GM18909 (cell line): ENCODE measurements around the gene PLCB1.
A peak's percentile ranks its signal among the peaks of the same experiment; 100 is the strongest.

Source experiments
- ATAC-seq: cut with Tn5 transposase; IDR thresholded peaks from one replicate; pipeline ENCODE4 v1.9.1; 2021; ENCODE audit warnings: mild to moderate bottlenecking; ENCODE audit not compliant: unreplicated experiment, poor library complexity

The PLCB1 gene

GRCh38 chr20:8203366-8203765 lies 71.3 kb downstream of the PLCB1 start:
- no peak for ATAC-seq

GRCh38 chr20:8205996-8206395 lies 73.9 kb downstream of the PLCB1 start:
- no peak for ATAC-seq

- ATAC-seq = no peak
These were observed 76.2 kb downstream of the PLCB1 start for GRCh38 chr20:8208226-8208625.

- ATAC-seq = peak; percentile 54
These were observed 77.0 kb downstream of the PLCB1 start for GRCh38 chr20:8209061-8209460.

GRCh38 chr20:8210749-8211148 lies 78.7 kb downstream of the PLCB1 start:
- no peak for ATAC-seq

- ATAC-seq = peak; percentile 25
These were observed 80.2 kb downstream of the PLCB1 start for GRCh38 chr20:8212286-8212685.

GRCh38 chr20:8213270-8213669 lies 81.2 kb downstream of the PLCB1 start:
- no peak for ATAC-seq

GRCh38 chr20:8213831-8214587 lies 81.9 kb downstream of the PLCB1 start:
- peak; percentile 86 for ATAC-seq

- ATAC-seq = no peak
These were observed 83.3 kb downstream of the PLCB1 start for GRCh38 chr20:8215361-8215781.

- ATAC-seq = no peak
These were observed 84.5 kb downstream of the PLCB1 start for GRCh38 chr20:8216375-8217200.

GRCh38 chr20:8218861-8219260 lies 86.8 kb downstream of the PLCB1 start:
- ATAC-seq = no peak

GRCh38 chr20:8219403-8219802 lies 87.3 kb downstream of the PLCB1 start:
- ATAC-seq = no peak

GRCh38 chr20:8220716-8221115 lies 88.7 kb downstream of the PLCB1 start:
- ATAC-seq = no peak

GRCh38 chr20:8221887-8222419 lies 89.9 kb downstream of the PLCB1 start:
- peak; percentile 54 for ATAC-seq

- ATAC-seq = no peak
These were observed 91.2 kb downstream of the PLCB1 start for GRCh38 chr20:8223091-8223870.

GRCh38 chr20:8225658-8226057 lies 93.6 kb downstream of the PLCB1 start:
- no peak for ATAC-seq

- no peak for ATAC-seq
These were observed 94.0 kb downstream of the PLCB1 start for GRCh38 chr20:8226106-8226505.

GRCh38 chr20:8227293-8227692 lies 95.2 kb downstream of the PLCB1 start:
- no peak for ATAC-seq

GRCh38 chr20:8228315-8228714 lies 96.2 kb downstream of the PLCB1 start:
- ATAC-seq = peak; percentile 51

GRCh38 chr20:8229090-8229489 lies 97.0 kb downstream of the PLCB1 start:
- ATAC-seq = no peak

- no peak for ATAC-seq
These were observed 99.0 kb downstream of the PLCB1 start for GRCh38 chr20:8231038-8231437.
